HG02610 (cell line): Measurements from ENCODE around the gene ENTPD8.

ENCODE experiments used
- ATAC-seq: cut with Tn5 transposase; IDR thresholded peaks from one replicate; pipeline ENCODE4 v1.9.1; 2021; ENCODE audit warnings: mild to moderate bottlenecking, moderate library complexity; ENCODE audit not compliant: unreplicated experiment

Gene ENTPD8, protein sequence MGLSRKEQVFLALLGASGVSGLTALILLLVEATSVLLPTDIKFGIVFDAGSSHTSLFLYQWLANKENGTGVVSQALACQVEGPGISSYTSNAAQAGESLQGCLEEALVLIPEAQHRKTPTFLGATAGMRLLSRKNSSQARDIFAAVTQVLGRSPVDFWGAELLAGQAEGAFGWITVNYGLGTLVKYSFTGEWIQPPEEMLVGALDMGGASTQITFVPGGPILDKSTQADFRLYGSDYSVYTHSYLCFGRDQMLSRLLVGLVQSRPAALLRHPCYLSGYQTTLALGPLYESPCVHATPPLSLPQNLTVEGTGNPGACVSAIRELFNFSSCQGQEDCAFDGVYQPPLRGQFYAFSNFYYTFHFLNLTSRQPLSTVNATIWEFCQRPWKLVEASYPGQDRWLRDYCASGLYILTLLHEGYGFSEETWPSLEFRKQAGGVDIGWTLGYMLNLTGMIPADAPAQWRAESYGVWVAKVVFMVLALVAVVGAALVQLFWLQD

DNA sequence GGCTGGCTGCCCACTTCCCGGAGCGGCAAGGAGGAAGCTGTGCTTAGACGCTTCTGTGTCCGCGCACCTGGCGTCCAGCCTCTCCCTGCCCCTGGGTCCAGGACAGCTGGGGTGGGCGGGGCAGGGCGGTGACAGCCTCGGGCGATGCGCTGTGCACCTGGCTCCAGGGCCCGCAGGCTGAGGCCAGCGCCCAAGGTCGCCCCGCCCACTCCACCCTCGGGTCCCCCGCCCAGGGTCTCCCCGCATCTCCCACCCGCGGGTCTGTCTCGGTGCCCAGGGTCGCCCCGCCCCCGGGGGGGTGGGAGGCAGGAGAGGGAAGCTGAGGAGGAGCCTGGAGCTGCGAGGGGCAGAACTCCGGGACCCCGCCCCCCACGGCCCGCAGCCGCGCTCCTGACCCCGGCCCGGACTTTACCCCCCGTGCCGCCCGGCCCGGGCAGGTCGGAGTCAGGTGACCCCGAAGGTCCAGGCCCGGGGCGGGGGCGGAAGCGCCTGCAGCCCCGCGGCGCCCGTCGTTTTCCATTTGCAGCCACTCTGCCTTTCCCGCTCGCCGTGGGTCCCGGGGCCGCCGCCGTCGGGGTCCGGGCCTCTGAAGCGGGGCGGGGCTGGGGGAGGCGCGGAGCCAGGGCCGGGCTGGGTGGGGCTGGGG is at the start of gene ENTPD8:
TSS of gene ENTPD8 (minus strand) at position 69 of the 646 bp plus-strand sequence. CDS start 3,072 bp downstream, outside the sequence.
- ATAC-seq, result no peak

DNA sequence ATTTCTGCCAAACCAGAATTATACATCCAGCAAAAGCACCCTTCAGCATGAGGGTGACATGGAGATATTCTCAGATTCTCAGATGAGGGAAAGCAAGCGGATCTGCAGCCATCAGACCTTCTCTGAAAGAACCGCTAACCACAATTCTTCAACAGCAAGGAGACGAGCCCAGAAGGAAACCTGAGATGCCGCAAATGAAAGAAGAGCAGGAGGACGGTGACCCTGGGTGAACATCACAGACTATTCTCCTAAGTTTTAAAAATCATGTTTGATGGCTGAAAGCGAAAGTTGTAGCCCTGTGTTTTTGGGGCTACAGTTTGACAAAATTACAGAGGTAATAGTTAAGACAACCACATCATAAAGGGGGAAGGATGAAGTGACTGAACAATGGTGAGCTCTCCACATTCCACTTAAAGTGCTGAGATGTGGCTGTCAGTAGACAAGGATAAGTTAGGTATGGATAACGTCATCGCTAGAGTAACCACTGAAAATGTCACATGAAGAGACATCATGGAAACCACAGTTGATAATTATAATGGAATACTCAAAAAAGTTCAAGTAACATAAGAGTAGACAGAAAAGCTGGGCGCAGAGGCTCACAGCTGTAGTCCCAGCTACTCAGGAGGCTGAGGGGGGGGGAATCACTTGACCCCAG is 49.5 kb upstream of the ENTPD8 start:
- no peak for ATAC-seq

DNA sequence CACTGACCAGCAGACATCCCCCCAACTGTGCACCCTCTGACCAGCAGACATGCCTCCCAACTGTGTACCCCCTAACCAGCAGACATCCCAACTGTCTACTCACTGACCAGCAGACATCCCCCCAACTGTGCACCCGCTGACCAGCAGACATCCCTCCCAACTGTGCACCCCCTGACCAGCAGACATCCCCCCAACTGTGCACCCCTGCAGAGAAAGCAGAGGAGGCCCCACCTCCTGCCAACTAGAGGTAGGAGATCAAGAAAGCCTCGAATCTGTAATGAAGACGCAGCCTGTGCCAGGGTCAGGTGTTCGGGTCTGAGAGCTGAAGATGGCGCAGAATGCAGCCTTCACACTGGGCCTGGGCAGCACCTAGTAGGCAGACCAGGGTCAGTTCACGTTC is 47.7 kb upstream of the ENTPD8 start:
- ATAC-seq, result no peak

DNA sequence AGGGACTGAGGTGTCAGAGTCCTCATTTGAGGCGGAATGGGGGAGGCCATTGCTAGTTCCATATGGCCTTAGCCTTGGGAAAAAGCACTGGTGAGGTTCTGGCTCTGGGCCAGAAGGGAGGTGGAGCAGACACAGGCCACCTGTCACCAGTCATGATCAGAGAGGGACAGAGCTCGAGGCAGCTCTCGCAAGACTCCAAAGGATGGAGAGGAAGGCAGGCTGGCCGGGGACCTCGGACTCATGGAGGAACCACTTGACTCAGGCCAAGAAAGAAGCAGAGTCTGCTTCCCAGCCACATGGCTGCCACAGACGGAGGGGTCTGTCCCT is 47.1 kb upstream of the ENTPD8 start:
- ATAC-seq, result no peak

DNA sequence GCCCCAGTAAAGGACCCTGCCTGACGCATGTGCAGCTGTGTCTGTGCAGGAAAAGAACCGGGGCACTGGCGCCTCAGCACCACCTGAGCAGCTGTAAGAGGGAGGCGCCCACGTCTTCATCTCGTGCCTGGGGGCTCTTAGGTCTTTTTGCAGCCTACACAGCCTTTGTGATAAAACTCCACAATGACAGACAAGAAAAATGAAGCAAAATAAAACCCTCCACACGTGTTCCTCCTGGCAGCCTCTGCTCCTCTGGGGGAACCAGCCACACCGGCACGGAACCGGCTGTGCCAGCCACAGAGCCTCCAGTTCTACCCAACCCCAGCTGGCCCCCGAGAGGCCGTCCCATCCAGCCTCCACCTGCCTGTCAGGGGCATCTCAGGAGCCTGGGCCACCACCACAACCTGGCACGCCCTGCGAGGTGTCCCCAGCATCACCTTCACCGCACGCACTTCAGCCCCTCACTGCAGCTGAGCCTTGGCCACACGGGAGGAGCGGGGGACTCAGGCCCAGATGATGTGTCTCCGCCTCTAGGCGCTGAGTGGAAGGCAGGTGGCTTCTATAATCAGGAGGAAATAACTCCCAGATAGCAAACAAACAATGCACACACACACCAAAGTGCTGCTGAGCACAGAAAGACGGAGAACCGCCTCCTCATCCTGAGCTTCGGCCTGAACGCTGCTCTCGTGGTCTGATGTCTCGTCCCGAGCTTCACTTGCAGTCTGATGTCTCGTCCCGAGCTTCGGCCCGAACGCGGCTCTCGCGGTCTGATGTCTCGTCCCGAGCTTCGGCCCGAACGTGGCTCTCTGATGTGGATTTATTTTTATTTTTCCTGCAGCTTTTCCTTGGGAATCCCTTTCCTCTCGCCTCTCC is 46.5 kb upstream of the ENTPD8 start:
- no peak for ATAC-seq

DNA sequence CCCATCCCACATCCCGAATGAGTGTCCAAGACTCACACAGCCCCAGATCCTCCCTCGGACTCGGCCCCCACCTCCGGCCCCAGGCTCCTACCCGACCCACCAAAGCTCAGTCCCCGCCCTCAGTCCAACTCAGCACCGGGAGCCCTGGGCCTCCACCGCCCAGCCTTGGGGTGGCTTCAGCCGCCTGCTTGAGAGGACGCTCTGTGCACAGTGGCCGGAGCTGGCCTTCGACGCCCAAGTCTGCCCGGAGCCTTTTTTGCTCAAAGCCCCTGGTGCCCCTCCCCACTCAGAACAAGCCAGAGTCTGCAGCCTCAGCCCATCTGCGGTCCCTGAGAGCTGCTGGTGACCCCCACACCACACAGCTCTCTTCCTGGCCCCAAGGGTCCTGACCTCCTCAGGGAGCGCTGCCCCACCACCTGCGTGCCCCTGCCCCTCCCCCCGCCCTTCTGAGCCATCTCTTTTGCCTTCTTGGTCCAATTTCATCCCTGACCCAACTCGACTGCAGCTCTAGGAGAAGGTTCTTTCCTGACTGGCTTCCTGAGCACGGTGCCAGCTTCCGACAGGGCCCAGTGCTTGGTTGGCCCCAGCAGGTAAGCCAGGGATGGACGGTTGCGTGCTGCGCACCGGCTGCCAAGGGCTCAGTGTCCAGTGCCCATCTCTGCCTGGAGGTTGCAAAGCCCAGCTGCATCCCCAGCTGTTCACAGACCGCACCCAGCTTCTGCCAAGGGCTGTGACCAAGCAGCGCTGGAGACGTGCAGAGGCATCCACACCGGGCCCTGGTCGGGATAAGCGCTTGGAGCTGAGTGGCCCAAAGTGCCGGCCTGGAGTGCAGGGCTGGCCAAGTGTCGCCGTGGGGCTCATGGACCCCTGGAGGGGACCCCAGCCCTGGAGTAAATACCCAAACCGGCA is 45.6 kb upstream of the ENTPD8 start:
- ATAC-seq, result no peak

DNA sequence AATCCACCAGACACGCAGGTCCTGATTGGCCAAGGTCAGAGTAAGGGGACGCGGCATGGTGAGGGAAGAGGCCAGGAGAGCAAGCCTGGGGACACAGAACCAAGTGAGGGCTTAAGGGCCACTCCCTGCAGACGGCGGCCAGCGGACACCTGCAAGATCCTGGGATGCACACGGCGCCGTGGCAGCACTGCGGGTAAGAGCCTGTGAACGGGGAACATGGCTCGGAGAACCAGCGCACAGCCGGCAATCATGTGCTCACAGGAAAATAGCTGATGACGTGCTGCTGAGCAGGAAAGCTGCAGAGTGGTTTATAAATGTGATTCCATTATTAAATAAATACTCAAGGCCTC is 45.0 kb upstream of the ENTPD8 start:
- ATAC-seq, result no peak

DNA sequence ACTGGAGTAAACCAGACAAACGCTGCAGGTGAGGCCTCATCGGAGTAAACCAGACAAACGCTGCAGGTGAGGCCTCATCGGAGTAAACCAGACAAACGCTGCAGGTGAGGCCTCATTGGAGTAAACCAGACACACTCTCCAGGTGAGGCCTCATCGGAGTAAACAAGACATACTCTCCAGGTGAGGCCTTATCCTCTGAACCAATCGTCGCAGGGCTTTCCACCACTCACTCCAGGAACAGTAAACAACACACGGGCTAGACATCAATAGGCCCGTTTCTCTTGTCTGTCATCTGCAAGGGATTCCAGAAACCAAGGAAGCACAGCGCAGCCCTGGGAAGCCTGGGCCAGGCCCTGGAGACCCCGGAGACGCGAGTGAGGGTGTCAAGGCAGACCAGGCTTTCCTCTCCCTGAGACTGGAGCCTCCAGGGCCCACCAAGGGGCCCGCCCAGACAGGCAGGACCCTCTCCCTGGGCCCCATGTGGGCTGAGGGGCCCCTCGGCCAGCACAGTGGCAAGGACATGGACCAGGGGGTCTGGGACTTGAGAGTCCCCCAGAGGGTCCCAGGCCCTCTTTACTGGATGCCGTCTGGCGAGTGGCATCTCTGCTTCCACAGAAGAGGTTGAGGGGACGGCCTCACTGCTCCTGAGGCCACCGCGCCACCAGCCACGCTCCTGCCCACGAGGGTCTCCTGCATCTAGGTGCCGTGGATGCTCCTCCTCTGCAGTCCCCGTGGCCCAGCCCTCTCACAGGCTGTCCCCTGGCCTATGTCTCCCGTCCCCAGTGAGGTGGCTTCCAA is 44.4 kb upstream of the ENTPD8 start:
- no peak for ATAC-seq

DNA sequence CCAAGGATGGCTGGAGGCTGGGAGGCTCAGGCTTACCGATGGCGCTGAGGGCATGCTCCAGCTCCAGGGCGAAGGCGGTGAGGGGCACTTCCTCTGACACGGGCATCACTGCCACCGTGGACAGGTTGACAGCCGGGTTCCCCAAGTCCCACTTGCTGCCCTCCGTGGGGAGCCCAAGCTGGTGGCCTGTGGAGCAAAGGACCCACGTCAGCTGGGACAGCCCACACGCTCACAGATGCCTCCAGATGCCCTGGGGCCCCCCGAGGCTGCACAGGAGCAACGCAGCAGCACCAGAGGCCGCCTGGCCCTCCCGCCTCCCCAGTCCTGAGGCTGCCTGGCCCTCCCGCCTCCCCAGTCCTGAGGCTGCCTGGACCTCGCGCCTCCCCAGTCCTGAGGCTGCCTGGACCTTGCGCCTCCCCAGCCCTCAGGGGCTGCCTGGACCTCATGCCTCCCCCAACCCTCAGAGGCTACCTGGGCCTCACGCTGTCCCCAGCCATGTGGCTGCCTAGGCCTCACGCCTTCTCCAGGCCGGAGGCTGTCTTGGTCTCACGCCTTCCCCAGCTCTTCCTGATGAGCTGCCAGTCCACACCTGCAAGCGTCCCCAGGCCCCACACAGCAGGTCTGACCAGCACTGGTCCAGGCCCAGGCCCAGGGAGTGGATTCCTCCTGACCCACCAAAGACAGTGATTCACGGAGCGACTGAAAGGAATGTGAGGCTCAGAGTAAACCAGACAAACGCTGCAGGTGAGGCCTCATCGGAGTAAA is 43.6 kb upstream of the ENTPD8 start:
- ATAC-seq, result no peak

DNA sequence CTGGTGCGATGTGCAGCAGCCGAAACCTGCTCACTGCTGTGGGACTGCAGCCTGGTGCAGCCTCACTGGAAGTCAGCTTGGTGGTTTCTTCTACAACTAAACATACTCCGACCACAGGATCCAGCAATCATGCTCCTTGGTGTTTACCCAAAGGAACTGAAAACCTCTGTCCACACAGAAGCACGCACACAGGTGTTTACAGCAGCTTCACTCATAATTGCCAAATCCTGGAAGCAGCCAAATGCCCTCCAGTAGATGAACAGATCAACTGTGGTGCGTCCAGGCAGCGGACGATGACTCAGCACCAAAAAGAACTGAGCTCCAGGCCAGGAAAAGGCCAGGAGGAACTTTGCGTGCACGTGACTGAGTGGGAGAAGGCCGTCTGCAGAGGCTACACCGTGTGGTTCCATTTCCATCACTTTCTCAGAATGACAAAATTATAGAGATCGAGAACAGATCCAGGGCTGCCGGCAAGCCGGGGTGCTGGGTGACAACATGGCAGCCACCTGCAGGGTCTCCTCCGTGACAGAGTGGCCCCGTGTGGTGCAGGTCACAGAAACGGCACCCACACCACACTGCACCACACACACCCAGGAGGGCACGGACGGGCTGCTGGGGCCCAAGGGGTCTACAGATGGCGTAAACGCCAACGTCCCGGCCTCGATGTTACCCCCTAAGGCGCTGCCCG is 41.1 kb upstream of the ENTPD8 start:
- ATAC-seq, result no peak

DNA sequence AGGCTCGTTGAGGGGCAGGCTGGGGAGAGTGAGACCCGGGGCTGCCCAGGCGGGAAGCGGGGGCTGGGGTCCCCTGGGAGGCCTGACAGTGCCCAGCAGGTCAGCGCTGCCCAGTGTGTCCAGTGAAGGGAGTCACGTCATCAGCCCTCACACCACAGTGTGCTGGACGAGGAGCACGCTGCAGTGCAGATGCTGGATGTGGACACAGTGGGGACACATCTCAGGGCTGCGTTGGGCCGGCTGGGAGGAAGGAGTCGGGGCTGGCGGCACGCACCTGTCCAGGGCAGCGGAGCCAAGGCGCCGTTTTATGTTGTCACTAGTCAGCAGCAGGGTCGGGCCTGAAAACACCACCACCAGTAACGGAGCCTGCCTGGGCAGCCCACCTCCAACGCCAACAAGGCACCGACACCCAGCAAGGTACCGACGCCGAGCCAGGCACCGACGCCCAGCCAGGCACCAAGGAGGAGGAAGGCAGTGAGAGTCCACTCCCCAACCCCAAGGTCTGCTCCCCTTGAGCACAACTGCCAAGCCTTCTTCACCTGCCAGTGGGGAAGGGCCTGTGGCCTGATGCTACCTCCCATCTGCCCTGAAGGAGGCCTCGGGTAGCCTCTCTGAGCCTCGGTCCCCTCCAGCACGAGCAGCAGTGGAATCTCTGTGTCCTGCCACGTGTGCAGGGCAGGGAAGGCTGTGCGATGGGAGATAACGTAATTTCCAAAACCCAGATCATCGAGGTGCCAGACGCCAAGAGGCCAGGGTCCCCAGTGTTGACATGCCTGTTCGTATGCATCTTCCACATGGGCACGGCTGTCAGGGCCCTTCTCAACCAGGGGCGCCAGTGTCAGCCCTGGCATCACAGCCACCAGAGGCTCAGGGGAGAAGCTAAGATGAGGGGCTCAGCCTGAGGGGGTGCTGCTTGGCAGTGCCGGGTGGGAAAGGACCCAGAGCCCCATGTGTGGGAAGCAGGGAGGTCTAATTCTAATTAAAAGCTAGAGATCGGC is 39.8 kb upstream of the ENTPD8 start:
- no peak for ATAC-seq

DNA sequence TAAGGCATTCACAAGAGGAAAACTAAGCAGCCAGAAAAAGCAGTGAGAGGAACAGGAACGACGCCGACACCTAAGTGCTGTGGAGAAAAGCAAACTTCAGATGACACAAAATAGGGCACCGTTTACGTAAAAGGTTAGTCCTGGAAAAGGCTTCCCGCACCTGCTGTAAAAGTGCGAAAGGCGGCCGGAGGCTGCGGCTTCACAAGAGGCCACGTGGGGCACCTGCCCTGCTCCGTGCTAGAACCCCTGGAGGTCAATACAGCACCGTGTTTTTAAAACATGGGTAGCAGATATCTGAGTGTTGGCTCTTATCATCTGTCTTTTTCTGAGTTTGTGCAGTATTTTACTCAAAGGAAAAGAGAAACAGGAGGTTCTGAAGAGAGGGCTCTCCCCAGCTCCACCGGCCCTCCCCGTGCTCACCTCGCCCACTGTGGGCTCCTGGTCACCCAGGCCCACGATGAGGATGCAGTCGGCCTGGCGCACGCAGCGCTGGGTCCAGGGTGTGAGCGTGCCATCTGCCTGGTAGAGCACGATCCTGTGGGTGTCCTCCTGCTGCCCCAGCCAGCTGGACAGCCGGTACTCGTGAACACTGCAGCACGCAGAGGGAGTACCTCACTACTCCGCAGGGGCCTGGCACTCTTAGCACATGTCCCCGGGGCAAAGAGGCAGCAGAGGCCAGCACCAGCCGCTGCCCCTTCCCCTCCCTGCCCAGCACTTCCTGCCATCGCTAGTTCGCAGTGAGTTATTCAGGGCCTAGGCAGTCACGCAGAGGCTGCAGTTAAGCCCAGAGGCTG is 38.9 kb upstream of the ENTPD8 start:
- ATAC-seq, result no peak

DNA sequence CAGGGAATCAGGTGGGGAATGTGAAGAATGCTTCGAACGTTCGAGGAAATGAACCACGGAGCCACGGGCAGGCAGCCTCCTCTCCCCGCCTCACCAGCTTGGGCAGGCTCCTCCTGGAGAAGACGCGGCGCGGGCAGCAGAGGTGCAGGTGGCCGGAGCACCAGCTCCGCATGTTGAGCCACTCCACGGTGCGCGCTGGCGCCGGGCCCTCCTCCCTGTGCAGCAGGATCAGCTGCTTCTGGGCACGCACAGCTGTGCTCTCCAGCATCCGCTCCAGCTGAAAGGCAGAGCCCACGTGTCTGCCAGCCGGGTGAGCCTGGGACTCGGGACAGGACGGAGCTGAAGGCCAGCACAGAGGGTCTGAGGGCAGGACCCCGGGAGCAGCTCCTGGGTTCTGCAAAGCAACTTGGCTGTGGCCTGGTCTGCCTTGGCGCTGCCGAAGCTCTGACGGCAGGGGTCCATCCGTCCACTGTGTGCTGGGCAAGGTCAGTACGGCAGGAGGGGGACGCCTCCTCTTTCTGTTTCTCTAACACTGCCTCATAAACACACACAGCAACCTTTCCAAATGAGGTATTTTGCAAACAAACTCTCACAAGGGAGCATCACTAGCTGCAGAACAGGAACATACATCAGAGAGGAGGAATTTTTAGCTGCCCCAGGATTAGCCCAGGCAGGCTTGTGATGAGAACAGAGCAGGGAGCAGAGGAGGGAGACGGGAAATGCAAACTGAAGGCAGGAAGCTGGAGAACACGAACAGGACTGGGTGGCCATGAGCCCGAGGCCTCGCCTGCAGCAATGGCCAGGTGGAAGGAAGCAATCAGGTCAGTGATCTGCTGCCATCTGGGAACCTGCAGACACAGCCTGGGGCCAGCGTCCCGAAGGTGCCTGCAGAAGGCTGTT is 38.1 kb upstream of the ENTPD8 start:
- ATAC-seq, result no peak

DNA sequence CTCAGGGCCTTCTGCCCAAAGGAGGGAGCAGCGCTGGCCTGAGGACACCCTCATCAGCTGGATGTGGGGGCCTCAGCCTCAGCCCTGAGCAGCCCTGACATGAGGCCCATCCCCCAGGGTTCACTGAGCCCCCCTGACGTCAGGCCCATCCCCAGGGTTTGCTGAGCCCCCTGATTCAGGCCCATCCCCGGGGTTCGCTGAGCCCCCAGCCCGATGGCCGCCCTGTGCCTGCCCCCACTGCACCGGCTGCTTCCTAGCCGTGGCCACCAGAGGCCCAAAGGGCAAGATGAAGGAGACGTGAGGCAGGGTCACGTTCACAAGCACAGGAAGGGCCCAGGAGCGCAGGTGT is 37.4 kb upstream of the ENTPD8 start:
- no peak for ATAC-seq
